Activated CD8-positive, alpha-beta T cell treated with anti-CD3 and anti-CD28 coated beads for 36 hours (primary cell): Measurements from ENCODE around the gene METAP1. TPM values are rescaled to one million over a fixed set of nuclear protein-coding genes. Genes with fewer than 3 reads are reported as not detected.
A peak's percentile ranks its signal among the peaks of the same experiment; 100 is the strongest.

ENCODE experiments used
- ATAC-seq: fragments of 200-7000 bp; cut with Tn5 transposase; one replicate; pipeline ENCODE4 v1.10.0; 2021; ENCODE audit warnings: mild to moderate bottlenecking, moderate library complexity
- CTCF ChIA-PET: fragments of 350-600 bp; sonication (Branson Sonifier 250); formaldehyde crosslinking; loops from one replicate; lab custom pipeline; 2021; ENCODE audit warnings: antibody characterized with exemption; lab: Charles Lee
- POLR2A ChIA-PET: fragments of 350-600 bp; sonication (Branson Sonifier 250); formaldehyde crosslinking; loops from one replicate; lab custom pipeline; 2021; ENCODE audit warnings: antibody characterized with exemption; lab: Charles Lee
- DNase-seq: peaks from one replicate; pipeline ENCODE4 v3.0.0-alpha.2; 2020
- H3K27ac Mint-ChIP-seq: one replicate; pipeline ENCODE4 v1.8.0; 2021; ENCODE audit warnings: mild to moderate bottlenecking, mixed read lengths
- H3K27me3 Mint-ChIP-seq: one replicate; pipeline ENCODE4 v1.8.0; 2021; ENCODE audit warnings: mixed read lengths
- H3K36me3 Mint-ChIP-seq: one replicate; pipeline ENCODE4 v1.8.0; 2021; ENCODE audit warnings: low read depth, mixed read lengths
- H3K4me1 Mint-ChIP-seq: one replicate; pipeline ENCODE4 v1.8.0; 2021; ENCODE audit warnings: low read depth, mixed read lengths
- H3K4me3 Mint-ChIP-seq: one replicate; pipeline ENCODE4 v1.8.0; 2021; ENCODE audit warnings: mild to moderate bottlenecking, moderate library complexity, mixed read lengths
- H3K9me3 Mint-ChIP-seq: one replicate; pipeline ENCODE4 v1.8.0; 2021; ENCODE audit warnings: mixed read lengths
- intact Hi-C: fragments of 100-400 bp; cut with micrococcal nuclease; formaldehyde crosslinking; loops from one replicate; pipeline ENCODE4 v1.10.0; 2022
- total RNA-seq, 2 experiments: library from RNA; stranded (reverse); gene quantifications; one replicate each; pipeline ENCODE4 v1.2.3, GENCODE V29; 2021
- TF ChIP-seq, protein P1 (sequence below): fragments of 200-600 bp; IDR thresholded peaks from one replicate; pipeline ENCODE4 v1.8.0; 2022; ENCODE audit warnings: antibody characterized with exemption, mild to moderate bottlenecking

Gene METAP1
- total RNA-seq, 2 experiments from 2014 or later = 67.1 to 70.4 TPM

DNA sequence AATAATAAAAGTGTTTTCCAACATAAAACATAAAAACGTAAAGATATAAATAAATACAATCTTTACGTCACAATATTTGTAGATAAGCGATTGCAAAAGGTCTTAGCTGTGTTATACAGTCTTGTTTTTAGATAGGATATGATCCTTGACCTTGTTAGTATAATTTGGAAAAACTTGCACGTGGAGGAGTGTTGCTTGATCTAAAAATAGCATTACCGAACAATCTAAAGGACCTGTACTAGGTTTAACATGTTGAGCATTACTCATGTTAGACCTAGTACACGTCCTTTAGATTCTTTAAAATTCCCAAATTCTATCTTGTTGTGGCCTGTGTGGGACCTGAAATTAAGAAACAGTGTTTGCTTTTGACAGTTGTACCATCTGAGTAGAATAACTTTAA is 1.6 kb downstream of the METAP1 start:
- ATAC-seq (no peak), DNase-seq (no peak)
- peak overlapping the region; percentile 57 for H3K27ac Mint-ChIP-seq
- TF ChIP-seq, protein P1, sequence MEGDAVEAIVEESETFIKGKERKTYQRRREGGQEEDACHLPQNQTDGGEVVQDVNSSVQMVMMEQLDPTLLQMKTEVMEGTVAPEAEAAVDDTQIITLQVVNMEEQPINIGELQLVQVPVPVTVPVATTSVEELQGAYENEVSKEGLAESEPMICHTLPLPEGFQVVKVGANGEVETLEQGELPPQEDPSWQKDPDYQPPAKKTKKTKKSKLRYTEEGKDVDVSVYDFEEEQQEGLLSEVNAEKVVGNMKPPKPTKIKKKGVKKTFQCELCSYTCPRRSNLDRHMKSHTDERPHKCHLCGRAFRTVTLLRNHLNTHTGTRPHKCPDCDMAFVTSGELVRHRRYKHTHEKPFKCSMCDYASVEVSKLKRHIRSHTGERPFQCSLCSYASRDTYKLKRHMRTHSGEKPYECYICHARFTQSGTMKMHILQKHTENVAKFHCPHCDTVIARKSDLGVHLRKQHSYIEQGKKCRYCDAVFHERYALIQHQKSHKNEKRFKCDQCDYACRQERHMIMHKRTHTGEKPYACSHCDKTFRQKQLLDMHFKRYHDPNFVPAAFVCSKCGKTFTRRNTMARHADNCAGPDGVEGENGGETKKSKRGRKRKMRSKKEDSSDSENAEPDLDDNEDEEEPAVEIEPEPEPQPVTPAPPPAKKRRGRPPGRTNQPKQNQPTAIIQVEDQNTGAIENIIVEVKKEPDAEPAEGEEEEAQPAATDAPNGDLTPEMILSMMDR = no peak
- H3K9me3 Mint-ChIP-seq = no peaks in the 10 kb centered on the region
- H3K36me3 Mint-ChIP-seq = peaks cover 23% of the 10 kb centered on the region
- H3K4me3 Mint-ChIP-seq = peak overlapping the region; percentile 85
- intact Hi-C loops = loop anchor here (5.0 kb wide), 1 partner anchor 70 kb away; the partner anchor contains the start of gene EIF4E
- no peaks in the 10 kb centered on the region for H3K27me3 Mint-ChIP-seq
- peaks cover 45% of the 10 kb centered on the region for H3K4me1 Mint-ChIP-seq
- ChIA-PET POLR2A (interaction anchor here (1.5 to 5.6 kb wide), 6 partner anchors 10 to 736 kb away, joined by 3 to 58 read pairs (median 15); partner anchors contain the start of genes ADH5, EIF4E and RAP1GDS1), CTCF (interaction anchor here (3.1 to 13.4 kb wide), 2 partner anchors 9 to 60 kb away, joined by 25 to 186 read pairs; no protein-coding TSS in a partner anchor)

DNA sequence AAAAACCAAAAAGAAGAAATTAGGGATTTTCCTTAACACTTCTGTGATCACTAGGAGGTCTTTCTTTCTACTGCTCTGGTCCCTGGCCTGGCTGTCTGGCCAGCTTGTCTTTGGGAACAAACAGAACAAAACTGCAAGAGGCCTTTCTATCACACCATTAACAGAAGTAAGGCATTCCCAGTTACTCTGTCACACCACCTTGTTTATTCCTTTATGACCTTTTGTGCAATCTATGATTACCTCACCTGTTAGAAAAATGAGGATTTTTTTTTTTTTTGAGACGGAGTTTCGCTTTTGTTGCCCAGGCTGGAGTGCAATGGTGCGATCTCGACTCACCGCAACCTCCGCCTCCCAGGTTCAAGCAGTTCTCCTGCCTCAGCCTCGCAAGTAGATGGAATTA is 3.0 kb downstream of the METAP1 start:
- H3K9me3 Mint-ChIP-seq = no peaks in the 10 kb centered on the region
- DNase-seq = no peak
- H3K27ac Mint-ChIP-seq = no peak overlapping the region
- no peak overlapping the region for H3K4me3 Mint-ChIP-seq
- peaks cover 23% of the 10 kb centered on the region for H3K36me3 Mint-ChIP-seq
- TF ChIP-seq, protein P1 = no peak
- POLR2A ChIA-PET = interaction anchor here (1.1 to 5.6 kb wide), 3 partner anchors 9 to 69 kb away, joined by 3 to 58 read pairs (median 24); partner anchors contain the start of gene EIF4E
- ATAC-seq = no peak
- H3K4me1 Mint-ChIP-seq = peaks cover 58% of the 10 kb centered on the region
- CTCF ChIA-PET = interaction anchor here (13.4 kb wide), 1 partner anchor 59 kb away, joined by 186 read pairs; no protein-coding TSS in a partner anchor
- intact Hi-C loops = loop anchor here (5.0 kb wide), 1 partner anchor 71 kb away; the partner anchor contains the start of gene EIF4E
- no peaks in the 10 kb centered on the region for H3K27me3 Mint-ChIP-seq

DNA sequence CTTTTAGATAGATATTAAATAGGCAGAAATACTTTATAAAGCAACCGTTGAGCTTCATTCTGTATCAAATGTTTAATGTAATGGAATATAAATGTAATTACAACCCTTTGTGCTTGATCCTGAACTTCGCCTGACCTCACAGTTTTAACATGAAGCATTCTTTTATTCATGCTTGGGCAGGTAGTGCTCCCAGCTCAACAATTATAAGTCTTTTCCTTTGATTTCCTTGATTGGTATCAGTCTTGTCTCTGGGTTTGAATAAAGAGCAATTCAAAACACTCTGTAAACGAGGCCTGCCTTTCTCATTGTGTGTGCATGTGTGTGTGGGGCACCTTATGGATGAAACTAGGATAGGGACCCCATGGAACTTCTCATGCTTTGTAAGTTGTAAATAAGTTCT is 6.8 kb downstream of the METAP1 start:
- no peak for ATAC-seq
- H3K9me3 Mint-ChIP-seq = no peaks in the 10 kb centered on the region
- H3K4me3 Mint-ChIP-seq = no peak overlapping the region
- H3K27me3 Mint-ChIP-seq = no peaks in the 10 kb centered on the region
- ChIA-PET POLR2A (interaction anchor here (1.0 to 1.6 kb wide), 2 partner anchors 12 to 86 kb away, joined by 3 to 5 read pairs; no protein-coding TSS in a partner anchor), CTCF (interaction anchor here (13.4 kb wide), 1 partner anchor 55 kb away, joined by 186 read pairs; no protein-coding TSS in a partner anchor)
- H3K4me1 Mint-ChIP-seq = peaks cover 67% of the 10 kb centered on the region
- H3K36me3 Mint-ChIP-seq = peaks cover 26% of the 10 kb centered on the region
- DNase-seq = no peak
- no peak overlapping the region for H3K27ac Mint-ChIP-seq
- intact Hi-C loops = no loop called here
- TF ChIP-seq, protein P1 = no peak

DNA sequence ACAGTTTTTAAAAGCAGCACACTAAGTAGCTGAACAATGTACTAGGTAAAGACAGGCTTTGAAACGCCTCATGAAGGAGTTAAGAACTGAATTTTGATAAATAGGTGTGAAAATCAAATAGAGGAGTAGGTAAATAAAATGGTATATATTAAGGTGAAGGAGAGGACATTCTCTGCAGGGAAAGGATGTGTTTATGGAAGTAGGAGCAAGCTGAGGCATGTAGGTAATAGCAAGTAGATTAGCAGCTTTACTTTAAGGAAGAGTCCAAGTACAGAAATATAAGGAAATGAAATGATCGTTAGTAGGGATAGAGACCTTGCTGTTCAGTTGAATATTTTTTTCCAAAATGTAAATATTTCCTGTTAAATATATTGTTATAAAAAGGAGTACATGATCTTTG is 12.5 kb downstream of the METAP1 start:
- Mint-ChIP-seq H3K9me3 (peaks cover 13% of the 10 kb centered on the region), H3K27me3 (no peaks in the 10 kb centered on the region), H3K4me3 (no peak overlapping the region), H3K27ac (no peak overlapping the region), H3K36me3 (peaks cover 40% of the 10 kb centered on the region), H3K4me1 (peaks cover 42% of the 10 kb centered on the region)
- ATAC-seq = no peak
- CTCF ChIA-PET = interaction anchor here (1.5 to 4.4 kb wide), 2 partner anchors 12 to 47 kb away, joined by 4 to 25 read pairs; partner anchors contain the start of gene METAP1
- no peak for DNase-seq
- POLR2A ChIA-PET = interaction anchor here (1.1 to 3.6 kb wide), 2 partner anchors 8 to 11 kb away, joined by 3 to 24 read pairs; partner anchors contain the start of gene METAP1
- TF ChIP-seq, protein P1 = no peak
- intact Hi-C loops = no loop called here

DNA sequence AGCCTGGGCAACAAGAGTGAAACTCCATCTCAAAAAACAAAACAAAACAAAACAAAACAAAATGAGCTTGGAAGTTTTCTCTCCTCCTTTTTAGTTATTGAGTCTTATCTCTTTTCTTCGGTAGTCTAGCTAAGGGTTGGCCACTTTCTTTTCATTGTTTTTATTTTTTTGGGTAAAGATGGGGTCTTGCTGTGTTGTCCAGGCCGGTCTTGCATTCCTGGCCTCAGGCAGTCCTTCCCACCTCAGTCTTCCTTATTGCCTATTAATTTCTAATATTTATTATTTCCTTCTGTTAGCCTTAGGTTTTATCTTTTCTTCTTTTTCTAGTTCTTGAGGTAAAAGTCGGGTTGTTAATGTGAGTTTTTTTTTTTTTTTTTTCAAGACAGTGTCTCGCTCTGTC is 16.4 kb downstream of the METAP1 start:
- Mint-ChIP-seq H3K27me3 (no peaks in the 10 kb centered on the region), H3K36me3 (peaks cover 55% of the 10 kb centered on the region), H3K4me3 (no peak overlapping the region), H3K4me1 (peaks cover 42% of the 10 kb centered on the region), H3K9me3 (peaks cover 13% of the 10 kb centered on the region), H3K27ac (no peak overlapping the region)
- no peak for DNase-seq
- POLR2A ChIA-PET = interaction anchor here (0.6 kb wide), 1 partner anchor 16 kb away, joined by 3 read pairs; the partner anchor contains the start of gene METAP1
- CTCF ChIA-PET = interaction anchor here (1.3 to 2.6 kb wide), 2 partner anchors 16 to 44 kb away, joined by 4 to 9 read pairs; partner anchors contain the start of gene METAP1
- TF ChIP-seq, protein P1 = no peak
- no peak for ATAC-seq
- intact Hi-C loops = no loop called here
